Umbilical cord (tissue), 2 donors: ENCODE data around the gene PALS2. TPM values are rescaled to one million over a fixed set of nuclear protein-coding genes. Genes with fewer than 3 reads are reported as not detected.
A peak's percentile ranks its signal among the peaks of the same experiment; 100 is the strongest.

ENCODE experiments used
- DNase-seq: peaks from one replicate; pipeline ENCODE4 v3.0.0-alpha.2; 2015; ENCODE audit warnings: low spot score
- total RNA-seq: library from RNA; depleted of rRNA; stranded (reverse); fragments of >200 nt; gene quantifications from one replicate; pipeline ENCODE4 v1.2.3, GENCODE V29; 2014; ENCODE audit warnings: low replicate concordance; ENCODE audit not compliant: insufficient read depth

PALS2 gene, protein sequence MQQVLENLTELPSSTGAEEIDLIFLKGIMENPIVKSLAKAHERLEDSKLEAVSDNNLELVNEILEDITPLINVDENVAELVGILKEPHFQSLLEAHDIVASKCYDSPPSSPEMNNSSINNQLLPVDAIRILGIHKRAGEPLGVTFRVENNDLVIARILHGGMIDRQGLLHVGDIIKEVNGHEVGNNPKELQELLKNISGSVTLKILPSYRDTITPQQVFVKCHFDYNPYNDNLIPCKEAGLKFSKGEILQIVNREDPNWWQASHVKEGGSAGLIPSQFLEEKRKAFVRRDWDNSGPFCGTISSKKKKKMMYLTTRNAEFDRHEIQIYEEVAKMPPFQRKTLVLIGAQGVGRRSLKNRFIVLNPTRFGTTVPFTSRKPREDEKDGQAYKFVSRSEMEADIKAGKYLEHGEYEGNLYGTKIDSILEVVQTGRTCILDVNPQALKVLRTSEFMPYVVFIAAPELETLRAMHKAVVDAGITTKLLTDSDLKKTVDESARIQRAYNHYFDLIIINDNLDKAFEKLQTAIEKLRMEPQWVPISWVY
- total RNA-seq, result 30.8 TPM

DNA sequence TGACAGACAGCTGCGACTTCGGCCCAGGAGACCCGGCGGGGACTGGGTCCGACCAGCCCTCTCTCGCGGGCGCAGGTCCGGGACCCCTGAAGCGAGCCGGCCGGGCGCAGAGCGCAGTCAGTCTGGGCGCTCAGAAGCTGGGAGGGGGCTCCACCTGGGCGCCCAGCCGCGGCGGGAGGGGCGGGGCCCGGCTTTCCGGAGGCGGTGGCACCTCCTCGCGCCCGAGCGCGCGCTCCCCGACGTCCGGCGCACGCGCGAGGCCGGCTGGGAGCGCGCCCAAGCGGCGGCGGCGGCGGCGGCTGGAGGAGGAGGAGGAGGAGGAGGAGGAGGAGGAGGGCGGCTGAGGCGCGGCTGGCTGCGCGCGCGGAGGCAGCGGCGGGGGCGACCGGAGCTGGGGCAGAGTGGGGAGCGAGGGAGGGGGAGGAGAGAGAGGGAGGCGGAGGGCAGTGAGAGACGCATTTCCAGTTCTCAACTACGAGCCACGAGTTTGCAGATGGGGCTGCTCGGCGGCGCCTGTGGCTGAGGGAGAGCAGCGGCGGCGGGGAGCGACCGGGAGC, at the start of gene PALS2:
PALS2 (plus strand) TSS at position 456 of the 557 bp plus-strand sequence. CDS start 50,216 bp downstream, outside the sequence.
- DNase-seq, result peak; percentile 83

DNA sequence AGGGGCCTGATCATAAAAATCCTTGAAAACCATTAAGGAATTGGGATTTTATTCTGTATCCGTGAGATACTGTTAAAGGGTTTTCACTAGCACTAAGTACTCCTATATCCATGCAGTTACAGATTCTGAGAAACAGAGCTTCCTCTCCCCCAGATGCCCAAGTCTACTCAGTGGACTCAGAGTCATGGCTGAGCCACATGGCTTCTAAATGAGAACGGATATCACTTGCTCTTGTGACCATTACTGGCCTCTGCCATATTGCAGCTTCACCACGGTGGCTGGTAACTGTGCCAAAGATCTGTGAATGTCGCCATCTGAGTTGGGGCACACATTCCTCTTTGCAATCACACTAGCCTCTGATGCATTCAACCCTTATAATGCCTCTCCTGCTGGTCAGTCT, 42.0 kb upstream of the PALS2 start:
- no peak for DNase-seq

- no peak for DNase-seq
These were observed 36.6 kb upstream of the PALS2 start for GRCh38 chr7:24536682-24537081.

DNA sequence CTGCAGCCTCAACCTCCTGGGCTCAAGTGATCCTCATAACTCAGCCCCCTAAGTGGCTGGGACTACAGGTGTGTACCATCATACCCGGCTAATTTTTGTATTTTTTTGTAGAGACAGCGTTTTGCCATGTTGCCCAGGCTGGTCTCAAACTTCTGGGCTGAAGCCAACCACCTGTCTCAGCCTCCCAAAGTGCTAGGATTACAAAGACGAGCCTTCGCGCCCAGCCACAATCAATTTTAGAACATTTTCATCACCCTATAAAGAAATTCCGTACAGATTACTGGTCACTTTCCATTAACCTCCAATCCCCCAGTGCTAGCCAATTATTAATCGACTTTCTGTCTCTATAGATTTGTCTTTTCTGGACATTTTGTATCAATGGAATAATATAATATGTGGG, 32.3 kb upstream of the PALS2 start:
- DNase-seq, result no peak

DNA sequence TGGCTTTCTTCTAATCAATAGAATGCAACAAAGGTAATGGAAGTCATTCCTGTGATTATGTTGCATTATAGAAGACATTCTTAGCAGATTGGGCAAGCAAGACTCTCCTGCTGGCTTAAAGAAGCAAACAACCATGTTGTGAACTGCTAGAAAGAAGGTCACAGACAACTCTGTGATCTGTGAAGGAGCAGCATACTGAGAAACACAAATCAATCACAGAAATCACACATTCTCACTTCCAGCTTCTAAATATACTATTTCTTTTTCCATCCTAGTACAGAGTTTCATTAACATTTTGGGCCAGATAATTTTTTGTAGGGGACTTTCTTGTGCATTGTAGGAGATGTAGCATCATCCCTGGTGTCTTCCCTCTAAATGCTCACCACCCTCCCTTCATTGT, 28.0 kb upstream of the PALS2 start:
- DNase-seq, result no peak

DNA sequence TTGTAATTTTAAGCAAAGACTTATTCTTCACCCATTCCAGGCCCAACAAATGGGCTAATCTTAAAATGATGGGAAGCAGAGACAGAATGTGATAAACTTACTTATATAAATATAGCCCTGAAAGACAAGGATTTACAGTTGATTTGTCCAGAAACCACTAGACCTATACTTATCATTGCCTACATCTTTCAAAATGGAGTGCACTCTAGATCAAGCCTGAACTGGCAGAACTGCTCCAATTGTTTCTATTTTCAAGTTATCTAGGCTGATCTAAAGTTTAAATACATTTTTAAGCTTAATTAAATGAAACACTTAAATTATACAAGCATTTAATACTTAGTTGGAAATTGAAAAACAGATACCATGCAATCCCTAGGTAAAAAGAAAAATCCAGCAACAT, 24.9 kb upstream of the PALS2 start:
- peak; percentile 3 for DNase-seq

DNA sequence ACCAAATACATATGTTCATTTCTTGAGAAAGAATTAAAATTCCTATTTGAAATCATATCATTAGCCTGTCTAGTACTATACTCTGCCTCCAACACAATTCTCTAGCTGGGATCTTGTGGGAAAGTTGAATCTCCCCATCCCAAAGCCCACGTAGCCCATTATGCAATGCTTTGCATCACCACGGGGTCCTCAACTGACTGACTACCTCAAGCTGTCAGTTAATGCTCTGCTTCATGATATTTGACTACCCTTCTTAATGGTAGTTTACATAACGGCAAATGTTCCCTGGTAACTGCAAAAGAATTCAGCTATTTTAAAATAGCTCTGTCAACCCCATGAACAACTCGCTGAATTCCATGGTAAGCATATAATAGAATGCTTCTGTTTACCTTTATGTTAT, 23.3 kb upstream of the PALS2 start:
- no peak for DNase-seq

DNA sequence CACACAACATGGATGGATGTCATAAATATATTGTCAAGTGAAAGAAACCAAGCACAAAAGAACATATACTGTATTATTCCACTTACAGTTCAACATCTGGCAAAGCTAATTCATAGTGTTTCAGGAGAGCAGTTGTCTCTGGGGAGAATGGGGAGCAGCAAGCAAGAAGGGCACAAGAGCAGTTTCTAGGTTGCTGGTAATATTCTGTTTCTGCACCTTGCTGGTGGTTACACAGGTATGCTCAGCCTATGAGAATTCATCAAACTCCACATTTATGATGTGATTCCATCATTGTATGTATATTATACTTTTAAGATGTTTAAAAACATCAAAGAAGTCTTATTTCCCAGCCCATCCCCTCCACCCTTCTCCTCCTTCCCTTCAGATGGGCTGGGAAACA, 18.1 kb upstream of the PALS2 start:
- no peak for DNase-seq

GRCh38 chr7:24555719-24556118, 17.5 kb upstream of the PALS2 start:
- no peak for DNase-seq

- no peak for DNase-seq
These were observed 12.5 kb upstream of the PALS2 start for GRCh38 chr7:24560772-24561171.

DNA sequence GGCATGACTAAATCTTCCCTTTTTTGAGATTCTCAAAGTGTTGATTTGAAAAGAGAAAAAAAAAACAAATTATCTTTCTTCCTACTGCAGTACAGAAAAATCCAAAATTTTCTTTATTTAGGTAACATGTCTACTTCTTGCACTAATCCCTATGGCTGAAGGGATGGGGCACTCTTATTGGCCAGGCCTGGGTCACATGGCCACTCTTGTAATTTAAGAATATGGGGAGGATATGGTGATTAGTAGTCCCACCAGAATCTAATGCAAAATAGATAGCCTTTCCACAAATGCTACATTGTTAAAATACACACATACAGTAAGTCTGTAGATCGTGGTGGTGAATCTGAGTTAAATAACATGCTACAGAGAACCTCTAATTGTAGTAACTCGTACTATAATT, 7.0 kb upstream of the PALS2 start:
- no peak for DNase-seq

DNA sequence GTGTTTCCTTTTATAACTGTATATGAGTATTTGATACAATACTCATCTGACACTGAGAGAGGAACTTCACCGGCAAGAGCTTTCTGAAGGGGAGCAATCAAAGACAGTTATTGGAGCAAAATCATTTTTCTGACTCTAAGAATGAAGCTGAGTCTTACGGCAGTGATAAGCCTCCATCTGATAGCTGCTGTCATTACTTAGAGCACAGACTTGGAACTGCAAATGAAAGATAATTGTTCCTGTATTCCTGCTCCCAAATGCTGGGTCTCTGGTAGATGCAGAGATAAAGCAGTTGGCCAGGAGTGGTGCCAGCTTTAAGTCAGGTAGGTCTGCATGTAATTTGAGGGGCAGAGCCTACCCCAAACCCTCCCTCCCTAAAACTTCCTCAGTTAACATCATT, 2.3 kb upstream of the PALS2 start:
- no peak for DNase-seq

DNA sequence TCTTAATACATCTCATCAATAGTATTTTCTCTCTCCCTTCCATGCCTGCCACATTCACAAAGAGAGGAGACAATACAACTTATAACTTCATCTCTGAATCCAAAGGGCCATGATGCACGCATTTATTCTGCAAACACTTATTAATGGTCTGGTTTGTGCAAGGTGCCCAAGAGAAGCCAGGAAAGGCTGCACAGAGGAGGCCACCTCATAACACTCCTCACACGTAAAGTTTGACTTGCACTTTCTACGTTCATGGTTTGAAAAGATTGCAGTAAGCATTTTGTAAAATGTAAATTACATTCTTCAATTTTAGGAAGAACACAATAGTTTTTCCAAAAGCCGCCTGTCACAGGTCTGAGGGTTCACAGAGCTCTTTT, 1.2 kb upstream of the PALS2 start:
- no peak for DNase-seq

GRCh38 chr7:24572393-24572996, 757 bp upstream of the PALS2 start:
- DNase-seq, result peak; percentile 53

DNA sequence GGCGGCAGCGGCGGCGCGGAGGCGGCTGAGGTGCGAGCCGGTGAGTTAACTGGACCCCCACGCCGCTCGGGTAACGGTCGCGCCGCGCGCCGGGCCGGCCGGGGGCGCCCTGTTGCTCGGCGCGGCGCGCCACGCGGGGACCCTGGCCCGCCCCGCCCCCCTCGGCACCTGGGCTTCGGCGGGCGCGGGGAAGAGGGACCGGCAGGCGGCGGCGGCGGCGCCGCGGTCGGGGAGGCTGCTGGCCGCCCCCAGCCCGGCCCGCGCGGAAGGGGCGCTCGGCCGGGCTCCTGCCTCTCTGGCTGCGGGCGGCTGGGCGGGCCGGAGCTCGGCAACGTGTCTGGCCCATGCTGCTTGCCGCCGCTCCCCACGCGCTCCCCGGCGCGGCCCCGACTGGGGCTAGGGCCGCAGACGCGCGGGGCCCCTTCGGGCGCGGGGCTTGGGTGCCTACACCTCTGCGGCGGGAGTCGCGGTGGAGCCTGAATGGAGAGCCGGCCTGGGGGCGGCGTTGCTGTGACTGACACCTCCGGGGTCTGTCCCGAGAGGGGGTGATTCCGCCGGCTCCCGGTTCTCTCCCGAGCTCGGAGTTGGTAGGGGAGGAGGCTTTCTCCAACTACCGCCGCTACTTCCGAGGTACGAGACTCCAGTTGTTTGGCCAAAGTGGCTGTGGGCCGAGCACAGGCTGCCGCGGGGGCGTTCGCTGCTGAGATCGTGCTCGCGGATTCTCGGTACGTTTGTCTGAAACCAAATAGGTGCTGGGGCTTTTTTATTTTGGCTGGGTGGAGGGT, 494 bp downstream of the PALS2 start:
- peak; percentile 63 for DNase-seq

DNA sequence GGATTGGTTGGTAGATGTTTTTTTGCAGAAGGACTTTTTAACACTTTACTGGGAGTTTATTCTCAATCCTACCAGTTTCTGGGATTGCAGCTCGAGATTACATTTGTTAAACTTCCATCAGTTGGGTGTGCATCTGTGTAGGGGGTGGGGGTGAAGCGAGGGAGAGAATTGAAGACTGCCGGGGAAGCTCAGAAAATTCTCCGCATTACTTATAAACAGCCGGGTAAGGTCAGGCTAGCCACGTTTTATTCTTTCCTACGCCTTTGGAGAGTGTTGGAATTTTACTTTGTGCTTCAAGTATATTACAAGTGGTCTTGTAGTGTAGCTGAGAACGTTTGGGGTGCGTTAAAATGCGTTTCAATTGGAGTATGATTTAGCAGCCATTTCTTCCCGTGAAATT, 1.1 kb downstream of the PALS2 start:
- DNase-seq, result no peak

DNA sequence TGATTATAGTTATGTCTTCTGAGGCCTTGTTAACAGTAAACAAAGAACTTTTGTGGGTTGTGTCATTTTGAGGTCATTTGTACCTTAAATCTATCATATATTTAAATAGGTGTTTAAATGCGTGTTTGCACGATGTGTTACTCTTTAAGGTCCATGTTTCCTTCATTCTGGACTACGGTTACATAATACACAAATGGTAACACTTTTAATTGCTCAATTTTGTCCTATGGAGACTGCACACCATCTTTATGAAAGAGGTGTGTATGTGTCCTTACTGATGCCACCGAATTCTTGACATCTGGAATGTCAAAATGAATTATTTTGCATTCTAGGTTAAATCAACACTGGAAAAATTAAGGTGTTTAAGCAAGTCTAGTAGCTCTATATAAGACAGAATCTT, 1.7 kb downstream of the PALS2 start:
- no peak for DNase-seq

DNA sequence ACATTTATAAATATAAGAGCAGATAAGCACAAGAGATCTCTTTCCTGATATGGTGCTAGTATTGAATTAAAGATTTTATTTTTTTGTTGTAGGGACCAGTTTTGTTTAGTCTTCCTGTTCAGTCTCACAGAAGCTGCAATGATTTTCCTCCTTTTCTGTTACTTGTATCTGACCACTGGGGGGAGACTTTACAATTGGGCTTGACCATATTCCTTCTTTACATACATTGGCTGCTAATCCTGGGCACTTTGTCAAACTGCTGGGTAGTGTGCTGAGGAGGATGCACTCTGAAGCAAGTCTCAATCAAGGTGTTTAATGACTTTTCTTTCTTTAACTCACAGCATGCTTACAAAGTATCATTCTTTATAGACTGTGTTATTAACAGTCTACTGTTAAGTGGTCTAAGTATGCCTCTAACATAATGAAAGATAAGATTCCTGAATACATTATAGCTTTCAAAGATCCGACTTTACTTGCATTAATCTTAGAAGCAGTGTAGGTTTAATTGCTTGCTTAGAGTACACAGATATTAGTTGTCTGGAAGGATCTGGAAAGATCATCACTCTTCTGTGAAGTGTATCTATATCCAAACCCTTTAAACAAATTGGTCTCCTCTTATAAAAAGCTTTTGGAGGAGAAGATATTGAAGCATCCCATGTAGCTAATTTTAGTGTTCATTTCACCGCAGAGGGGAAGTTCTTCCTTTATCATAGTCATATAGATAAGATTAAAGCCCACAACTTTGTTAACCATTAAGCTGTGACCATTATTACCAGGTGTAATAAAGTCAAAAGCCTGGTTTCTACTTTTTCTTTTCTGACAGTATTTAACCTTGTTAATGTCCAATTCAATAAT, 3.1 kb downstream of the PALS2 start:
- peak; percentile 79 for DNase-seq

- peak; percentile 41 for DNase-seq
These were observed 4.8 kb downstream of the PALS2 start for GRCh38 chr7:24578052-24578451.

DNA sequence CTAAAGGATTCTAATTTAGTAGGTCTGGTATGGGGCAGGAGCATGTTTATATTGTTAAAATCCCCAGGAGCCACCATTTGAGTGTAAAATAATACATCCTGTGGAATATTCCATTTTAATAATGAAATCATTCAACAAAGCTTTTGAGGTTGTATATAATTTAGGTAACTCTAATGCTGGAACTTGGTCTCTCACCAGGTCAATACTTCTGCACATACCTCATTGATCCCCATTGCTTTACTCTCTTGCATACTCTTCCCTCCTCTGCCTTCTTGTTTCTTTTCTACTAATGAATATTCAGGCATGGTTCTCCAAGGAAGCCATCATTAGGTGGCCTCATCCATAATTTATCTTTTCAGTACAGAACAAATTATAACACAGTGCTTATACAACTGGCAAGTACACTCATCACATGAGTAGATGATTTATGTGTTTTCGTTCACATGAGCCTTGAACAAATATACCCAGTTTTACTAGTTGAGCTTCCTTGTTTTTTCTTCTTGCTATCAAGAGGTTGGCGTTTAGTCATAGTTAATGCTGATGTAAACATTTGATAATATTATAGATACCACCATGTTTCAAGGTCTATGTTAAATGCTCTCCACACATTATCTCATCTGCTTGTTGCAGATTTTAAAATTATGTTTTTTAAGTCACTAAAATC, 7.2 kb downstream of the PALS2 start:
- DNase-seq, result no peak
